Measurements from ENCODE around the gene AXIN2. TPM values are rescaled to one million over a fixed set of nuclear protein-coding genes. Genes with fewer than 3 reads are reported as not detected.

Gene AXIN2
- total RNA-seq, 1 donor from 2014 or later = under 0.01 TPM

GRCh38 chr17:65495122-65496055 is 66.1 kb downstream of the AXIN2 start:
- H3K36me3 ChIP-seq (ENCODE audit: control insufficient read depth, insufficient read depth, low read length) = no peaks in the 10 kb centered on the region
- DNase-seq (ENCODE audit: low read depth) (no peak), FAIRE-seq (no peak)

GRCh38 chr17:65489413-65490155 is 71.9 kb downstream of the AXIN2 start:
- FAIRE-seq (peak; percentile 43), DNase-seq (ENCODE audit: low read depth) (no peak)
- H3K27me3 ChIP-seq (ENCODE audit: control insufficient read depth, insufficient read depth, low read length) = peaks cover 2% of the 10 kb centered on the region
- H3K4me3 ChIP-seq (ENCODE audit: low read depth, low read length) = no peak overlapping the region
- H3K36me3 ChIP-seq (ENCODE audit: control insufficient read depth, insufficient read depth, low read length) = no peaks in the 10 kb centered on the region
- no peak for TF ChIP-seq CTCF (IDR thresholded peaks at IDR 0.05; ENCODE audit: insufficient read depth, low read length, severe bottlenecking)

More at GRCh38 chr17:65495122-65496055, 66.1 kb downstream of the AXIN2 start:
- Histone ChIP-seq H3K27me3 (ENCODE audit: control insufficient read depth, insufficient read depth, low read length) (no peaks in the 10 kb centered on the region), H3K4me3 (ENCODE audit: low read depth, low read length) (no peak overlapping the region)
- no peak for TF ChIP-seq CTCF (IDR thresholded peaks at IDR 0.05; ENCODE audit: insufficient read depth, low read length, severe bottlenecking)

- no peak for TF ChIP-seq CTCF (IDR thresholded peaks at IDR 0.05; ENCODE audit: insufficient read depth, low read length, severe bottlenecking)
- FAIRE-seq = no peak
- DNase-seq (ENCODE audit: low read depth) = no peak
Measured at GRCh38 chr17:65488665-65489064, 72.8 kb downstream of the AXIN2 start.

GRCh38 chr17:65487990-65488389 is 73.5 kb downstream of the AXIN2 start:
- no peak for TF ChIP-seq CTCF (IDR thresholded peaks at IDR 0.05; ENCODE audit: insufficient read depth, low read length, severe bottlenecking)
- FAIRE-seq (no peak), DNase-seq (ENCODE audit: low read depth) (no peak)
- no peak overlapping the region for H3K4me3 ChIP-seq (ENCODE audit: low read depth, low read length)
- no peaks in the 10 kb centered on the region for H3K36me3 ChIP-seq (ENCODE audit: control insufficient read depth, insufficient read depth, low read length)
- peaks cover 2% of the 10 kb centered on the region for H3K27me3 ChIP-seq (ENCODE audit: control insufficient read depth, insufficient read depth, low read length)

More at GRCh38 chr17:65488665-65489064, 72.8 kb downstream of the AXIN2 start:
- H3K4me3 ChIP-seq (ENCODE audit: low read depth, low read length) = no peak overlapping the region
- no peaks in the 10 kb centered on the region for H3K36me3 ChIP-seq (ENCODE audit: control insufficient read depth, insufficient read depth, low read length)
- H3K27me3 ChIP-seq (ENCODE audit: control insufficient read depth, insufficient read depth, low read length) = peaks cover 2% of the 10 kb centered on the region

- no peak for FAIRE-seq
Measured at GRCh38 chr17:65487161-65487560, 74.3 kb downstream of the AXIN2 start.

More at GRCh38 chr17:65487161-65487560, 74.3 kb downstream of the AXIN2 start:
- Histone ChIP-seq H3K4me3 (ENCODE audit: low read depth, low read length) (no peak overlapping the region), H3K27me3 (ENCODE audit: control insufficient read depth, insufficient read depth, low read length) (peaks cover 2% of the 10 kb centered on the region), H3K36me3 (ENCODE audit: control insufficient read depth, insufficient read depth, low read length) (no peaks in the 10 kb centered on the region)
- no peak for DNase-seq (ENCODE audit: low read depth)
- TF ChIP-seq CTCF (IDR thresholded peaks at IDR 0.05; ENCODE audit: insufficient read depth, low read length, severe bottlenecking) = no peak
